ENCODE measurements around the gene KIAA1210. TPM values are rescaled to one million over a fixed set of nuclear protein-coding genes. Genes with fewer than 3 reads are reported as not detected.

KIAA1210 gene
- total and polyA plus RNA-seq, 10 of the 15 experiments (the other 5 are each of a cell fraction or from before 2014, with no cell fraction given), result 0.01 TPM; not detected in 9

- POLR2A ChIA-PET, result no interaction called here
- intact Hi-C loops (cut with micrococcal nuclease; ENCODE audit: unreplicated experiment), result no loop called here
- no TSS peak for BruUV-seq (replicated peaks)
Measured at GRCh38 chrX:119151051-119151380, 23.4 kb upstream of the KIAA1210 start.

DNA sequence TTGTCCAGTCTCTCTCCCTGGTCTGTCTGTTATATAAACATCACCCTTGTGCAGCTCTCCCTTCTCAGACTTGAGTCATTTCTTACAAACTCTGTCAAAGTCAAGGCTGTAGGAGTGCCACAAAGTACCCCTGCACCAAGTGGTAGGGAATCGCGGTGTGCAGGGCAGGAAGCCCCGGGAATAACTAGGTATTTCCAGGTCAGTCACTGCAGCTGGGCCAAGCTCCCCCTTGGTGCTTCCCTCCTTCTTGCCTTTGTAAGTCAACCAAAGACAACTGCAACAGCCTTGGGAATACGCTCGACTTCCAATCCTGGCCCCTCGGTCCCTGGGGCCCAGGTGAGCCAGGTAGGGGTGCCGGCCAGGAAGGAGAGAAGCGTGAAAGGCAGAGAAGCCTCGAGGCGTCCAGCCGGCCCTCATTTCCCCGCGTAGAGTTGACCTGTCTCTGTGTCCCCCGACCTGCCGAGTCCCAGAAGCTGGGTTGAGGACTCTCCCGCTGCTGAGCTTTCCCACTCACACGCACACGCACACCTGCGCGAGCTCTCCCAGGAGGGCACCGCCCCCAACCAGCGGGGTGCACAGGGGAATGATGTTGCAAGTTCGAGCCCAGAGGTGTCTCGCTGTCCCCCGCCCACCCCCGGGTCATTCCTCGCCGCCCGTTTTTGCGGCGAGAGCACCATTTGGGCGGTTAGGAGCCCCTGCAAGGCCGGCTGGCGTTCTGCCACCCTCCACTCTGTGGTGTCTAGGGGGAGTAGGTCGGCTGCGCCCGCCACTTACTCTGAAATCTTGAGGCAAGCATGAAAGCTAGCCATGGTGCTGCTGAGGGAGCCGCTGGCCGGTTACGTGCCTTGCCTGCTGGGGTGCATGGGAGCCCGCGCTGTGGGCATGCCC lies 22.8 kb upstream of the KIAA1210 start:
- Histone ChIP-seq H3K4me3 (no peak overlapping the region), H3K36me3 (ENCODE audit: control insufficient read depth in 2 of 2, insufficient read depth in 2 of 2, low read length in 1 of 2) (no peaks in the 10 kb centered on the region), H3K79me2 (ENCODE audit: control insufficient read depth, insufficient read depth, low read length) (no peaks in the 10 kb centered on the region), H3K9me3 (replicated peaks; ENCODE audit: control insufficient read depth, insufficient read depth, low read length) (no peaks in the 10 kb centered on the region), H2AFZ (ENCODE audit: control insufficient read depth, low read depth, low read length) (no peak overlapping the region), H4K20me1 (ENCODE audit: control insufficient read depth, insufficient read depth) (no peaks in the 10 kb centered on the region), H3K4me2 (ENCODE audit: control insufficient read depth, insufficient read depth) (no peak overlapping the region), H3K27me3 (replicated peaks in 1 of 2; ENCODE audit: control insufficient read depth in 2 of 2, insufficient read depth in 2 of 2, low read length in 1 of 2) (peaks cover 0 to 1% of the 10 kb centered on the region in 2 experiments; a peak in 1 of 4 replicates), H3K4me1 (ENCODE audit: control insufficient read depth, insufficient read depth, low read length) (no peaks in the 10 kb centered on the region), H3K9ac (ENCODE audit: control insufficient read depth, insufficient read depth, low read length) (no peak overlapping the region), H3K27ac (ENCODE audit: control insufficient read depth, insufficient read depth) (no peak overlapping the region)
- intact Hi-C loops (cut with micrococcal nuclease; ENCODE audit: unreplicated experiment) (no loop called here), in situ Hi-C loops (cut with MboI) (no loop called here)
- CTCF ChIA-PET, result no interaction called here
- no peak for ATAC-seq
- WGBS (ENCODE audit: insufficient coverage, insufficient replicate concordance, low lambda C conversion rate, missing lambda C conversion rate), result 53% methylated on average over 42 of the region's 42 CpGs
- no peak for DNase-seq (ENCODE audit: low read depth, low spot score)
- SMC1A ChIA-PET (ENCODE audit: uncharacterized antibody, unreplicated experiment), result no interaction called here
- POLR2A ChIA-PET, result no interaction called here
- RAD21 ChIA-PET (ENCODE audit: unreplicated experiment), result no interaction called here
- FAIRE-seq, result no peak
- no TSS peak for BruUV-seq (replicated peaks)
- no peak for TF ChIP-seq E2F4 (IDR thresholded peaks at IDR 0.05; ENCODE audit: low read depth, low read length)
- no peak for TF ChIP-seq ZBTB40 (IDR thresholded peaks at IDR 0.05; ENCODE audit: borderline replicate concordance)
- TF ChIP-seq KLF5 (IDR thresholded peaks at IDR 0.05; ENCODE audit: partially characterized antibody), result no peak
- TF ChIP-seq, protein P1, sequence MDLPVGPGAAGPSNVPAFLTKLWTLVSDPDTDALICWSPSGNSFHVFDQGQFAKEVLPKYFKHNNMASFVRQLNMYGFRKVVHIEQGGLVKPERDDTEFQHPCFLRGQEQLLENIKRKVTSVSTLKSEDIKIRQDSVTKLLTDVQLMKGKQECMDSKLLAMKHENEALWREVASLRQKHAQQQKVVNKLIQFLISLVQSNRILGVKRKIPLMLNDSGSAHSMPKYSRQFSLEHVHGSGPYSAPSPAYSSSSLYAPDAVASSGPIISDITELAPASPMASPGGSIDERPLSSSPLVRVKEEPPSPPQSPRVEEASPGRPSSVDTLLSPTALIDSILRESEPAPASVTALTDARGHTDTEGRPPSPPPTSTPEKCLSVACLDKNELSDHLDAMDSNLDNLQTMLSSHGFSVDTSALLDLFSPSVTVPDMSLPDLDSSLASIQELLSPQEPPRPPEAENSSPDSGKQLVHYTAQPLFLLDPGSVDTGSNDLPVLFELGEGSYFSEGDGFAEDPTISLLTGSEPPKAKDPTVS (IDR thresholded peaks at IDR 0.05; ENCODE audit: low read depth, low read length), result no peak
- no peak for TF ChIP-seq ZNF217 (IDR thresholded peaks at IDR 0.05)
- no peak for TF ChIP-seq HDGF (IDR thresholded peaks at IDR 0.05)

More at GRCh38 chrX:119151051-119151380, 23.4 kb upstream of the KIAA1210 start:
- ChIA-PET RAD21 (ENCODE audit: unreplicated experiment) (no interaction called here), CTCF (no interaction called here), SMC1A (ENCODE audit: uncharacterized antibody, unreplicated experiment) (no interaction called here)
- no peaks in the 10 kb centered on the region for H3K4me1 ChIP-seq (ENCODE audit: control insufficient read depth, insufficient read depth, low read length)
- H3K9me3 ChIP-seq (replicated peaks; ENCODE audit: control insufficient read depth, insufficient read depth, low read length), result no peaks in the 10 kb centered on the region
- in situ Hi-C loops (cut with MboI), result no loop called here
- H3K27me3 ChIP-seq (replicated peaks in 1 of 2; ENCODE audit: control insufficient read depth in 2 of 2, insufficient read depth in 2 of 2, low read length in 1 of 2), result peaks cover 0 to 1% of the 10 kb centered on the region in 2 experiments; a peak in 1 of 4 replicates
- TF ChIP-seq FOS (IDR thresholded peaks at IDR 0.05; ENCODE audit: borderline replicate concordance, extremely low read depth, insufficient read length) (no peak), FOXK2 (IDR thresholded peaks at IDR 0.05) (no peak), POLR2AphosphoS5 (IDR thresholded peaks at IDR 0.05; ENCODE audit: low read length) (no peak), JUNB (IDR thresholded peaks at IDR 0.05) (no peak)
- no peak overlapping the region for H3K27ac ChIP-seq (ENCODE audit: control insufficient read depth, insufficient read depth)
- no peak for FAIRE-seq
- no peaks in the 10 kb centered on the region for H3K79me2 ChIP-seq (ENCODE audit: control insufficient read depth, insufficient read depth, low read length)
- WGBS (ENCODE audit: insufficient coverage, insufficient replicate concordance, low lambda C conversion rate, missing lambda C conversion rate), result 38% methylated on average over 9 of the region's 9 CpGs
- H3K4me2 ChIP-seq (ENCODE audit: control insufficient read depth, insufficient read depth), result no peak overlapping the region
- H3K36me3 ChIP-seq (ENCODE audit: control insufficient read depth in 2 of 2, insufficient read depth in 2 of 2, low read length in 1 of 2), result no peaks in the 10 kb centered on the region
- H4K20me1 ChIP-seq (ENCODE audit: control insufficient read depth, insufficient read depth), result no peaks in the 10 kb centered on the region
- DNase-seq (ENCODE audit: low read depth, low spot score), result no peak
- no peak overlapping the region for H2AFZ ChIP-seq (ENCODE audit: control insufficient read depth, low read depth, low read length)
- no peak for ATAC-seq
- H3K9ac ChIP-seq (ENCODE audit: control insufficient read depth, insufficient read depth, low read length), result no peak overlapping the region
- no peak overlapping the region for H3K4me3 ChIP-seq
